Loucy (cell line): ENCODE data around the gene CDK1.

Source experiments
- H2AFZ ChIP-seq: fragments of 200-600 bp; sonication (generic); 2 replicates; pipeline ENCODE4 v1.6.0; 2016; ENCODE audit warnings: antibody characterized with exemption, mild to moderate bottlenecking, low read length, moderate library complexity
- H3F3A ChIP-seq: fragments of 200-600 bp; 2 replicates; pipeline ENCODE4 v1.6.0; 2016; ENCODE audit warnings: antibody characterized with exemption, low read depth, mild to moderate bottlenecking
- H3K27me3 ChIP-seq: fragments of 200-600 bp; sonication (generic); 2 replicates; pipeline ENCODE4 v1.6.1; 2014; ENCODE audit warnings: low read length, mild to moderate bottlenecking; ENCODE audit not compliant: insufficient read depth, poor library complexity, severe bottlenecking
- H3K36me3 ChIP-seq: fragments of 200-600 bp; sonication (generic); 2 replicates; pipeline ENCODE4 v1.6.1; 2016; ENCODE audit warnings: low read length; ENCODE audit not compliant: insufficient read depth
- H3K4me1 ChIP-seq: fragments of 200-600 bp; sonication (generic); 2 replicates; pipeline ENCODE4 v1.5.1; 2014; ENCODE audit warnings: low read length, mild to moderate bottlenecking; ENCODE audit not compliant: insufficient read depth, poor library complexity, severe bottlenecking
- H3K4me2 ChIP-seq: fragments of 200-600 bp; sonication (generic); 2 replicates; pipeline ENCODE4 v1.6.0; 2014; ENCODE audit warnings: antibody characterized with exemption, low read length, low read depth, mild to moderate bottlenecking; ENCODE audit not compliant: poor library complexity, severe bottlenecking
- H3K4me3 ChIP-seq: fragments of 200-600 bp; sonication (generic); 2 replicates; pipeline ENCODE4 v1.5.1; 2014; ENCODE audit warnings: low read length, mild to moderate bottlenecking, mixed read lengths; ENCODE audit not compliant: poor library complexity, severe bottlenecking
- H3K79me2 ChIP-seq: fragments of 200-600 bp; sonication (generic); 2 replicates; pipeline ENCODE4 v1.6.1; 2014; ENCODE audit warnings: low read length; ENCODE audit not compliant: insufficient read depth
- H3K9ac ChIP-seq: fragments of 200-600 bp; sonication (generic); 2 replicates; pipeline ENCODE4 v1.6.0; 2014; ENCODE audit warnings: mild to moderate bottlenecking, low read depth, low read length, moderate library complexity; ENCODE audit not compliant: poor library complexity, severe bottlenecking
- H3K9me2 ChIP-seq: fragments of 200-600 bp; sonication (generic); replicated peaks from 2 replicates; pipeline ENCODE4 v1.6.1; 2016; ENCODE audit warnings: low read depth, low read length, mixed read lengths
- H3K9me3 ChIP-seq: fragments of 200-600 bp; sonication (generic); 2 replicates; pipeline ENCODE4 v1.6.1; 2014; ENCODE audit warnings: mild to moderate bottlenecking, antibody characterized with exemption, low read length, low read depth; ENCODE audit not compliant: insufficient read depth
- H4K20me1 ChIP-seq: fragments of 200-600 bp; sonication (generic); 2 replicates; pipeline ENCODE4 v1.6.0; 2014; ENCODE audit warnings: antibody characterized with exemption, low read length, mild to moderate bottlenecking; ENCODE audit not compliant: insufficient read depth, poor library complexity, severe bottlenecking
- CTCF ChIP-seq: fragments of 200-600 bp; sonication (generic); conservative IDR thresholded peaks from 2 replicates; pipeline ENCODE4 v1.5.1; 2014; ENCODE audit warnings: mild to moderate bottlenecking, antibody characterized with exemption, low read length
- EZH2phosphoT487 ChIP-seq: fragments of 200-600 bp; IDR thresholded peaks from 2 replicates; pipeline ENCODE4 v1.6.1; 2018; ENCODE audit warnings: antibody characterized with exemption, mild to moderate bottlenecking, moderate library complexity, borderline replicate concordance

CDK1 gene

GRCh38 chr10:60797200-60797599 lies 18.9 kb downstream of the CDK1 start:
- Histone ChIP-seq H3F3A (no peaks in the 10 kb centered on the region), H3K36me3 (peaks cover 58% of the 10 kb centered on the region), H3K9ac (no peak overlapping the region), H3K27me3 (no peaks in the 10 kb centered on the region), H2AFZ (no peak overlapping the region), H3K79me2 (peaks cover 47% of the 10 kb centered on the region), H3K4me2 (no peak overlapping the region), H3K4me1 (no peaks in the 10 kb centered on the region), H3K9me3 (no peaks in the 10 kb centered on the region), H3K4me3 (no peak overlapping the region), H4K20me1 (peaks cover 28% of the 10 kb centered on the region), H3K9me2 (no peaks in the 10 kb centered on the region)
- TF ChIP-seq CTCF, result no peak
- TF ChIP-seq EZH2phosphoT487, result no peak

- Histone ChIP-seq H3K4me3 (no peak overlapping the region), H3F3A (no peaks in the 10 kb centered on the region), H3K27me3 (no peaks in the 10 kb centered on the region), H3K9me3 (no peaks in the 10 kb centered on the region), H3K4me2 (no peak overlapping the region), H3K36me3 (peaks cover 50% of the 10 kb centered on the region), H3K79me2 (peaks cover 38% of the 10 kb centered on the region), H3K4me1 (no peaks in the 10 kb centered on the region), H3K9ac (no peak overlapping the region), H4K20me1 (peaks cover 19% of the 10 kb centered on the region), H2AFZ (no peak overlapping the region), H3K9me2 (no peaks in the 10 kb centered on the region)
- TF ChIP-seq EZH2phosphoT487, result no peak
- TF ChIP-seq CTCF, result no peak
Observed at GRCh38 chr10:60798031-60798430, 19.8 kb downstream of the CDK1 start.

- Histone ChIP-seq H3K9me3 (no peaks in the 10 kb centered on the region), H3K9me2 (no peaks in the 10 kb centered on the region), H3K4me2 (no peak overlapping the region), H3K9ac (no peak overlapping the region), H3F3A (no peaks in the 10 kb centered on the region), H3K27me3 (no peaks in the 10 kb centered on the region), H3K36me3 (peaks cover 42% of the 10 kb centered on the region), H3K79me2 (peaks cover 30% of the 10 kb centered on the region), H2AFZ (no peak overlapping the region), H4K20me1 (peaks cover 13% of the 10 kb centered on the region), H3K4me1 (no peaks in the 10 kb centered on the region), H3K4me3 (no peak overlapping the region)
- TF ChIP-seq EZH2phosphoT487 (no peak), CTCF (no peak)
Observed at GRCh38 chr10:60798870-60799269, 20.6 kb downstream of the CDK1 start.
